Trophoblast cell (in vitro differentiated cells and primary cell): ENCODE data around the gene SRD5A1.

Source experiments
- DNase-seq, 2 donors: peaks; one replicate each; pipeline ENCODE4 v3.0.0-alpha.2; 2016
- H2AFZ ChIP-seq: 2 replicates; pipeline ENCODE4 v1.6.1; 2013; ENCODE audit warnings: low read length, moderate library complexity, mild to moderate bottlenecking; ENCODE audit not compliant: insufficient read depth, poor library complexity
- H2AK5ac ChIP-seq: 2 replicates; pipeline ENCODE4 v1.6.1; 2013; ENCODE audit warnings: mild to moderate bottlenecking, low read length
- H2BK120ac ChIP-seq: 2 replicates; pipeline ENCODE4 v1.6.1; 2013; ENCODE audit warnings: low read length, mild to moderate bottlenecking, moderate library complexity; ENCODE audit not compliant: insufficient read depth, poor library complexity
- H2BK12ac ChIP-seq: 2 replicates; pipeline ENCODE4 v1.6.1; 2013; ENCODE audit warnings: mild to moderate bottlenecking, low read length, moderate library complexity
- H2BK5ac ChIP-seq: 2 replicates; pipeline ENCODE4 v1.6.1; 2013; ENCODE audit warnings: low read length, low read depth, moderate library complexity, mild to moderate bottlenecking; ENCODE audit not compliant: poor library complexity
- H3K14ac ChIP-seq: 2 replicates; pipeline ENCODE4 v1.6.1; 2013; ENCODE audit warnings: mild to moderate bottlenecking, low read length
- H3K18ac ChIP-seq: 2 replicates; pipeline ENCODE4 v1.6.1; 2013; ENCODE audit warnings: mild to moderate bottlenecking, low read length
- H3K23ac ChIP-seq: 2 replicates; pipeline ENCODE4 v1.6.1; 2013; ENCODE audit warnings: low read length
- H3K27ac ChIP-seq: 2 replicates; pipeline ENCODE4 v1.5.1; 2013; ENCODE audit warnings: low read depth, mild to moderate bottlenecking, inconsistent platforms, low read length, moderate library complexity
- H3K27me3 ChIP-seq: 2 replicates; pipeline ENCODE4 v1.6.1; 2013; ENCODE audit warnings: inconsistent platforms, mild to moderate bottlenecking, low read length, moderate library complexity; ENCODE audit not compliant: insufficient read depth
- H3K36me3 ChIP-seq, 2 experiments: 1 replicate in 1 of 2; 2 replicates in 1 of 2; pipeline ENCODE4 v1.6.1; 2013; ENCODE audit warnings: low read length in 2 of 2, mild to moderate bottlenecking in 2 of 2, moderate library complexity in 1 of 2; ENCODE audit not compliant: insufficient read depth in 2 of 2, control insufficient read depth in 1 of 2
- H3K4ac ChIP-seq: 2 replicates; pipeline ENCODE4 v1.6.1; 2013; ENCODE audit warnings: low read depth, mild to moderate bottlenecking, low read length, moderate library complexity
- H3K4me1 ChIP-seq, 2 experiments: 1 replicate in 1 of 2; 2 replicates in 1 of 2; pipeline ENCODE4 v1.6.1; 2013; ENCODE audit warnings: low read length in 2 of 2, mild to moderate bottlenecking in 2 of 2, moderate library complexity in 1 of 2; ENCODE audit not compliant: insufficient read depth in 2 of 2, control insufficient read depth in 1 of 2
- H3K4me2 ChIP-seq: 2 replicates; pipeline ENCODE4 v1.6.1; 2013; ENCODE audit warnings: inconsistent platforms, mild to moderate bottlenecking, low read length, moderate library complexity
- H3K4me3 ChIP-seq: 2 replicates; pipeline ENCODE4 v1.5.1; 2013; ENCODE audit warnings: mild to moderate bottlenecking, low read depth, low read length, inconsistent platforms
- H3K79me1 ChIP-seq: one replicate; pipeline ENCODE4 v1.6.1; 2013; ENCODE audit warnings: low read length
- H3K79me2 ChIP-seq: 2 replicates; pipeline ENCODE4 v1.6.1; 2013; ENCODE audit warnings: low read length, mild to moderate bottlenecking; ENCODE audit not compliant: control insufficient read depth, insufficient read depth, poor library complexity
- H3K9ac ChIP-seq: 2 replicates; pipeline ENCODE4 v1.6.1; 2013; ENCODE audit warnings: mild to moderate bottlenecking, low read length
- H3K9me3 ChIP-seq: 2 replicates; pipeline ENCODE4 v1.6.1; 2013; ENCODE audit warnings: low read depth, mild to moderate bottlenecking, control low read depth, inconsistent platforms, low read length; ENCODE audit not compliant: insufficient read depth
- H4K12ac ChIP-seq: 2 replicates; pipeline ENCODE4 v1.6.1; 2013; ENCODE audit warnings: low read depth, mild to moderate bottlenecking, low read length, moderate library complexity
- H4K8ac ChIP-seq: 2 replicates; pipeline ENCODE4 v1.6.1; 2013; ENCODE audit warnings: low read depth, mild to moderate bottlenecking, low read length, moderate library complexity
- H4K91ac ChIP-seq: one replicate; pipeline ENCODE4 v1.6.1; 2013; ENCODE audit warnings: low read depth, mild to moderate bottlenecking, low read length, moderate library complexity
- WGBS: extraction: QIAGEN DNeasy Blood & Tissue Kit; methylation state at CpG from one replicate; pipeline ENCODE4 v1.1.7; 2013; ENCODE audit warnings: missing lambda C conversion rate; ENCODE audit not compliant: insufficient read length, insufficient coverage; ENCODE audit errors: extremely low coverage; 5-methylcytosine and 5-hydroxymethylcytosine counted together

The SRD5A1 gene

GRCh38 chr5:6603643-6604042 lies 29.6 kb upstream of the SRD5A1 start:
- H2BK12ac ChIP-seq: no peak overlapping the region
- H3K4ac ChIP-seq: no peak overlapping the region
- H2BK120ac ChIP-seq: no peak overlapping the region
- peaks cover 4% of the 10 kb centered on the region for H3K9me3 ChIP-seq
- H3K27ac ChIP-seq: no peak overlapping the region
- no peak overlapping the region for H2AK5ac ChIP-seq
- no peaks in the 10 kb centered on the region for H3K27me3 ChIP-seq
- no peaks in the 10 kb centered on the region for H3K4me1 ChIP-seq
- H3K36me3 ChIP-seq: peaks cover 49 to 70% of the 10 kb centered on the region in 2 experiments
- H3K14ac ChIP-seq: no peak overlapping the region
- H3K18ac ChIP-seq: no peak overlapping the region
- no peak overlapping the region for H3K9ac ChIP-seq
- H4K12ac ChIP-seq: no peak overlapping the region
- H3K23ac ChIP-seq: no peak overlapping the region
- no peak overlapping the region for H2AFZ ChIP-seq
- no CpG with 5 or more reads among the region's 5 CpGs for WGBS
- no peak overlapping the region for H4K91ac ChIP-seq
- H2BK5ac ChIP-seq: no peak overlapping the region
- DNase-seq: no peak
- H3K79me1 ChIP-seq: no peaks in the 10 kb centered on the region
- H4K8ac ChIP-seq: no peak overlapping the region
- no peaks in the 10 kb centered on the region for H3K79me2 ChIP-seq
- no peak overlapping the region for H3K4me3 ChIP-seq
- no peak overlapping the region for H3K4me2 ChIP-seq

GRCh38 chr5:6604341-6604740 lies 28.9 kb upstream of the SRD5A1 start:
- DNase-seq: no peak
- Histone ChIP-seq H4K91ac (no peak overlapping the region), H4K8ac (no peak overlapping the region), H2BK12ac (no peak overlapping the region), H2AFZ (no peak overlapping the region), H4K12ac (no peak overlapping the region), H3K4me2 (no peak overlapping the region), H3K9ac (no peak overlapping the region), H3K4ac (no peak overlapping the region), H3K18ac (no peak overlapping the region), H3K4me1 (no peaks in the 10 kb centered on the region), H2BK5ac (no peak overlapping the region), H3K36me3 (peaks cover 53 to 73% of the 10 kb centered on the region in 2 experiments), H3K79me1 (no peaks in the 10 kb centered on the region), H3K27me3 (no peaks in the 10 kb centered on the region), H3K14ac (no peak overlapping the region), H3K79me2 (no peaks in the 10 kb centered on the region), H3K4me3 (no peak overlapping the region), H3K23ac (no peak overlapping the region), H3K9me3 (peaks cover 4% of the 10 kb centered on the region), H3K27ac (no peak overlapping the region), H2AK5ac (no peak overlapping the region), H2BK120ac (no peak overlapping the region)
- WGBS: no CpG with 5 or more reads among the region's 6 CpGs

GRCh38 chr5:6604946-6605345 lies 28.3 kb upstream of the SRD5A1 start:
- WGBS: no CpG with 5 or more reads among the region's 12 CpGs
- H2AK5ac ChIP-seq: no peak overlapping the region
- no peaks in the 10 kb centered on the region for H3K27me3 ChIP-seq
- H3K4me2 ChIP-seq: no peak overlapping the region
- no peaks in the 10 kb centered on the region for H3K4me1 ChIP-seq
- H3K4me3 ChIP-seq: no peak overlapping the region
- no peak overlapping the region for H4K91ac ChIP-seq
- H3K4ac ChIP-seq: no peak overlapping the region
- no peak overlapping the region for H4K8ac ChIP-seq
- H3K18ac ChIP-seq: no peak overlapping the region
- H3K27ac ChIP-seq: no peak overlapping the region
- H3K14ac ChIP-seq: no peak overlapping the region
- no peak overlapping the region for H4K12ac ChIP-seq
- H2BK12ac ChIP-seq: no peak overlapping the region
- H3K36me3 ChIP-seq: peaks cover 50 to 70% of the 10 kb centered on the region in 2 experiments
- no peaks in the 10 kb centered on the region for H3K79me2 ChIP-seq
- H2AFZ ChIP-seq: no peak overlapping the region
- no peak overlapping the region for H2BK5ac ChIP-seq
- no peaks in the 10 kb centered on the region for H3K79me1 ChIP-seq
- no peak overlapping the region for H3K23ac ChIP-seq
- peaks cover 2% of the 10 kb centered on the region for H3K9me3 ChIP-seq
- no peak overlapping the region for H2BK120ac ChIP-seq
- no peak for DNase-seq
- no peak overlapping the region for H3K9ac ChIP-seq

- H3K27me3 ChIP-seq: no peaks in the 10 kb centered on the region
- no peak overlapping the region for H3K18ac ChIP-seq
- H3K79me1 ChIP-seq: no peaks in the 10 kb centered on the region
- H3K27ac ChIP-seq: no peak overlapping the region
- H4K8ac ChIP-seq: no peak overlapping the region
- H4K91ac ChIP-seq: no peak overlapping the region
- H3K23ac ChIP-seq: no peak overlapping the region
- H2AFZ ChIP-seq: no peak overlapping the region
- H3K9me3 ChIP-seq: no peaks in the 10 kb centered on the region
- H3K79me2 ChIP-seq: no peaks in the 10 kb centered on the region
- H3K4ac ChIP-seq: no peak overlapping the region
- H3K9ac ChIP-seq: no peak overlapping the region
- no peak overlapping the region for H2BK5ac ChIP-seq
- no peak for DNase-seq
- H3K4me2 ChIP-seq: no peak overlapping the region
- H3K14ac ChIP-seq: no peak overlapping the region
- no peak overlapping the region for H2BK120ac ChIP-seq
- no peak overlapping the region for H3K4me3 ChIP-seq
- H3K36me3 ChIP-seq: peaks cover 51 to 69% of the 10 kb centered on the region in 2 experiments
- H2BK12ac ChIP-seq: no peak overlapping the region
- no peaks in the 10 kb centered on the region for H3K4me1 ChIP-seq
- WGBS: no CpG with 5 or more reads among the region's 9 CpGs
- H4K12ac ChIP-seq: no peak overlapping the region
- no peak overlapping the region for H2AK5ac ChIP-seq
Observed at GRCh38 chr5:6606884-6607558, 26.2 kb upstream of the SRD5A1 start.
